CD1c-positive myeloid dendritic cell (primary cell): Measurements from ENCODE around the gene SNX33.

Source experiments
- DNase-seq: peaks from one replicate; pipeline ENCODE4 v3.0.0-alpha.2; 2016; ENCODE audit errors: extremely low spot score

Gene SNX33

GRCh38 chr15:75641603-75642002 is 6.1 kb upstream of the SNX33 start:
- DNase-seq = no peak

- DNase-seq = no peak
These were observed 3.3 kb upstream of the SNX33 start for GRCh38 chr15:75644376-75644775.

- DNase-seq = no peak
These were observed 1.4 kb upstream of the SNX33 start for GRCh38 chr15:75646112-75646943.

GRCh38 chr15:75646944-75647364 is 758 bp upstream of the SNX33 start:
- peak; percentile 56 for DNase-seq

- DNase-seq = peak; percentile 36
These were observed 666 bp downstream of the SNX33 start for GRCh38 chr15:75648156-75649000.

- DNase-seq = no peak
These were observed 1.5 kb downstream of the SNX33 start for GRCh38 chr15:75649045-75649761.

- no peak for DNase-seq
These were observed 2.1 kb downstream of the SNX33 start for GRCh38 chr15:75649848-75650247.

GRCh38 chr15:75650908-75651809 is 3.4 kb downstream of the SNX33 start:
- peak; percentile 23 for DNase-seq

GRCh38 chr15:75651810-75652543 is 4.3 kb downstream of the SNX33 start:
- no peak for DNase-seq

- no peak for DNase-seq
These were observed 5.7 kb downstream of the SNX33 start for GRCh38 chr15:75653347-75653913.

- DNase-seq = no peak
These were observed 6.6 kb downstream of the SNX33 start for GRCh38 chr15:75654201-75654907.

GRCh38 chr15:75655931-75656330 is 8.2 kb downstream of the SNX33 start:
- no peak for DNase-seq

- no peak for DNase-seq
These were observed 8.6 kb downstream of the SNX33 start for GRCh38 chr15:75656331-75656730.

- DNase-seq = no peak
These were observed 9.1 kb downstream of the SNX33 start for GRCh38 chr15:75656813-75657212.

- no peak for DNase-seq
These were observed 11.5 kb downstream of the SNX33 start for GRCh38 chr15:75659141-75659771.

GRCh38 chr15:75659928-75660645 is 12.4 kb downstream of the SNX33 start:
- DNase-seq = no peak

- DNase-seq = no peak
These were observed 13.5 kb downstream of the SNX33 start for GRCh38 chr15:75661100-75661755.

- no peak for DNase-seq
These were observed 14.0 kb downstream of the SNX33 start for GRCh38 chr15:75661756-75662140.
